CD4-positive, CD25-positive, alpha-beta regulatory T cell (primary cell): ENCODE measurements around the gene KDELR1. TPM values are rescaled to one million over a fixed set of nuclear protein-coding genes. Genes with fewer than 3 reads are reported as not detected.

Experiments used
- ATAC-seq, 2 donors: fragments of 150-1000 bp; cut with Tn5 transposase; one replicate each; pipeline ENCODE4 v1.10.0; 2021; ENCODE audit warnings: low read depth in 2 of 2, moderate number of reproducible peaks in 2 of 2, moderate library complexity in 1 of 2
- DNase-seq, 3 donors: peaks; one replicate each; pipeline versions ENCODE4 v3.0.0 to v3.0.0-alpha.2; 2012 to 2022; ENCODE audit warnings: mixed read lengths in 1 of 3
- H3K27ac ChIP-seq: one replicate; pipeline ENCODE4 v1.7.0; 2013; ENCODE audit warnings: mild to moderate bottlenecking, low read length; ENCODE audit not compliant: insufficient read depth, poor library complexity, severe bottlenecking
- H3K27me3 ChIP-seq: one replicate; pipeline ENCODE4 v1.7.0; 2013; ENCODE audit warnings: low read length; ENCODE audit not compliant: control insufficient read depth, insufficient read depth
- H3K36me3 ChIP-seq: one replicate; pipeline ENCODE4 v1.7.0; 2013; ENCODE audit warnings: mild to moderate bottlenecking, low read length, moderate library complexity; ENCODE audit not compliant: control insufficient read depth, insufficient read depth
- H3K4me1 ChIP-seq: 2 replicates; pipeline ENCODE4 v1.7.0; 2013; ENCODE audit warnings: mild to moderate bottlenecking, low read length; ENCODE audit not compliant: insufficient read depth, control insufficient read depth, poor library complexity, severe bottlenecking
- H3K4me3 ChIP-seq: one replicate; pipeline ENCODE4 v1.7.0; 2013; ENCODE audit warnings: low read depth, mild to moderate bottlenecking, low read length, moderate library complexity
- H3K9me3 ChIP-seq, 2 experiments: 1 replicate in 1 of 2; 2 replicates in 1 of 2; pipeline ENCODE4 v1.7.0; 2013; ENCODE audit warnings: low read length in 2 of 2, mild to moderate bottlenecking in 1 of 2, moderate library complexity in 1 of 2; ENCODE audit not compliant: control insufficient read depth in 2 of 2
- H3K27ac Mint-ChIP-seq, 3 donors: one replicate each; pipeline ENCODE4 v1.8.0; 2020 to 2022; ENCODE audit warnings: mild to moderate bottlenecking in 3 of 3, mixed read lengths in 3 of 3, moderate library complexity in 2 of 3
- H3K27me3 Mint-ChIP-seq: one replicate; pipeline ENCODE4 v1.8.0; 2022; ENCODE audit warnings: mild to moderate bottlenecking, mixed read lengths
- H3K36me3 Mint-ChIP-seq: one replicate; pipeline ENCODE4 v1.8.0; 2020; ENCODE audit warnings: mixed read lengths
- H3K4me1 Mint-ChIP-seq, 4 donors: one replicate each; pipeline ENCODE4 v1.8.0; 2020 to 2022; ENCODE audit warnings: mixed read lengths in 4 of 4, mild to moderate bottlenecking in 1 of 4
- H3K4me3 Mint-ChIP-seq, 4 donors: one replicate each; pipeline ENCODE4 v1.8.0; 2020 to 2022; ENCODE audit warnings: mild to moderate bottlenecking in 4 of 4, mixed read lengths in 4 of 4, moderate library complexity in 3 of 4
- H3K9me3 Mint-ChIP-seq, 7 donors: one replicate each; pipeline ENCODE4 v1.8.0; 2020 to 2022; ENCODE audit warnings: mixed read lengths in 7 of 7, mild to moderate bottlenecking in 3 of 7, moderate library complexity in 2 of 7
- polyA plus RNA-seq, 4 donors: library from polyadenylated mRNA; unstranded; fragments of 300-500 nt; fragmentation: Illumina TruSeq; gene quantifications; one replicate each; pipeline ENCODE4 v1.2.3, GENCODE V29; 2021
- total RNA-seq: library from RNA; stranded (reverse); gene quantifications from one replicate; pipeline ENCODE4 v1.2.3, GENCODE V29; 2022

The KDELR1 gene
- total and polyA plus RNA-seq, 5 donors from 2014 or later = 28.8 to 37.6 (median 29.9) TPM

GRCh38 chr19:48403606-48404005, 12.3 kb upstream of the KDELR1 start:
- no peaks in the 10 kb centered on the region for H3K36me3 Mint-ChIP-seq
- H3K27ac Mint-ChIP-seq = no peak overlapping the region
- no peak overlapping the region for H3K27ac ChIP-seq
- ATAC-seq (peak; percentile 55 to 56), DNase-seq (peak in 2 of 3 donors; percentile 43 to 71)
- H3K9me3 ChIP-seq = no peaks in the 10 kb centered on the region
- H3K27me3 Mint-ChIP-seq = peaks cover 42% of the 10 kb centered on the region
- H3K36me3 ChIP-seq = no peaks in the 10 kb centered on the region
- no peaks in the 10 kb centered on the region for H3K27me3 ChIP-seq
- no peak overlapping the region for H3K4me3 ChIP-seq
- H3K4me1 Mint-ChIP-seq = peaks cover 2 to 31% (median 14%) of the 10 kb centered on the region in 4 donors
- H3K4me3 Mint-ChIP-seq = peak overlapping the region in 2 of 4 donors; percentile 36 to 53
- H3K4me1 ChIP-seq = peaks cover 3% of the 10 kb centered on the region
- peaks cover 0 to 3% (median 0%) of the 10 kb centered on the region in 7 donors for H3K9me3 Mint-ChIP-seq

GRCh38 chr19:48401287-48401686, 9.9 kb upstream of the KDELR1 start:
- Mint-ChIP-seq H3K36me3 (no peaks in the 10 kb centered on the region), H3K9me3 (peaks cover 0 to 5% (median 0%) of the 10 kb centered on the region in 7 donors), H3K4me1 (peaks cover 12 to 36% (median 21%) of the 10 kb centered on the region in 4 donors), H3K4me3 (peak overlapping the region in 1 of 4 donors; percentile 56), H3K27me3 (peaks cover 36% of the 10 kb centered on the region), H3K27ac (peak overlapping the region in 2 of 3 donors; percentile 28 to 70)
- DNase-seq (no peak), ATAC-seq (no peak)
- Histone ChIP-seq H3K4me3 (no peak overlapping the region), H3K9me3 (no peaks in the 10 kb centered on the region), H3K27ac (no peak overlapping the region), H3K4me1 (peaks cover 16% of the 10 kb centered on the region), H3K36me3 (no peaks in the 10 kb centered on the region), H3K27me3 (no peaks in the 10 kb centered on the region)

- peaks cover 2% of the 10 kb centered on the region for H3K27me3 ChIP-seq
- peaks cover 24% of the 10 kb centered on the region for H3K4me1 ChIP-seq
- ATAC-seq (peak in 1 of 2 donors; percentile 10), DNase-seq (peak in 2 of 3 donors; percentile 34)
- Mint-ChIP-seq H3K36me3 (no peaks in the 10 kb centered on the region), H3K27ac (peak overlapping the region in 1 of 3 donors; percentile 49), H3K4me1 (peaks cover 12 to 43% (median 25%) of the 10 kb centered on the region in 4 donors), H3K4me3 (peak overlapping the region; percentile 43 to 72 (median 62)), H3K9me3 (peaks cover 0 to 5% (median 0%) of the 10 kb centered on the region in 7 donors), H3K27me3 (peaks cover 41% of the 10 kb centered on the region)
- no peaks in the 10 kb centered on the region for H3K9me3 ChIP-seq
- H3K4me3 ChIP-seq = no peak overlapping the region
- H3K27ac ChIP-seq = no peak overlapping the region
- H3K36me3 ChIP-seq = no peaks in the 10 kb centered on the region
These were observed 8.8 kb upstream of the KDELR1 start for GRCh38 chr19:48400018-48400742.

DNA sequence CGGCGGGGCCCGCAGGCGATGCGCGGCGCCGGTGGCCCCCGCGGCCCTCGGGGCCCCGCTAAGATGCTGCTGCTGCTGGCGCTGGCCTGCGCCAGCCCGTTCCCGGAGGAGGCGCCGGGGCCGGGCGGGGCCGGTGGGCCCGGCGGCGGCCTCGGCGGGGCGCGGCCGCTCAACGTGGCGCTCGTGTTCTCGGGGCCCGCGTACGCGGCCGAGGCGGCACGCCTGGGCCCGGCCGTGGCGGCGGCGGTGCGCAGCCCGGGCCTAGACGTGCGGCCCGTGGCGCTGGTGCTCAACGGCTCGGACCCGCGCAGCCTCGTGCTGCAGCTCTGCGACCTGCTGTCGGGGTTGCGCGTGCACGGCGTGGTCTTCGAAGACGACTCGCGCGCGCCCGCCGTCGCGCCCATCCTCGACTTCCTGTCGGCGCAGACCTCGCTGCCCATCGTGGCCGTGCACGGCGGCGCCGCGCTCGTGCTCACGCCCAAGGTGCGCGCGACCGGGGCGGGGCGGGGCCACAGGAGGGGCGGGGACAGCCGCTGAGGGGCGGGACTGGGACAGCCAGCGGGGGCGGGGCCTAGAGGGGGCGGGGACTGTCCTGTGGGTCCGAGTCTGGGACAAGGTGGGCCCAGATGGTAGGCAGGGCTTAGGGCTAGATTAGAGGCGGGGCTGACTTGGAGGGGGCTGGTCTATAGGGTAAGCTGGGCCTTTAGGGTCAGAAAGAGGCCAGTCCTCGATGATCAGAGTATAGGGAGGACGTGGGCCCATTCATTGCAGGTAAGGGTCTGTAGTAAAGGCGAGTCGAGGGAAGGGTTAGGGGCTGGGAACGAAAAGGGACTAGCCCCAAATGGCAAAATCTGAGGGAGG, 7.3 kb upstream of the KDELR1 start:
- Mint-ChIP-seq H3K36me3 (no peaks in the 10 kb centered on the region), H3K27ac (peak overlapping the region in 2 of 3 donors; percentile 10 to 88), H3K4me1 (peaks cover 12 to 48% (median 29%) of the 10 kb centered on the region in 4 donors), H3K27me3 (peaks cover 55% of the 10 kb centered on the region), H3K4me3 (peak overlapping the region; percentile 53 to 90 (median 72)), H3K9me3 (peaks cover 0 to 5% (median 0%) of the 10 kb centered on the region in 7 donors)
- Histone ChIP-seq H3K4me3 (no peak overlapping the region), H3K36me3 (no peaks in the 10 kb centered on the region), H3K27me3 (peaks cover 5% of the 10 kb centered on the region), H3K4me1 (peaks cover 40% of the 10 kb centered on the region), H3K27ac (no peak overlapping the region), H3K9me3 (no peaks in the 10 kb centered on the region)
- DNase-seq (peak; percentile 70 to 92 (median 85)), ATAC-seq (peak; percentile 73 to 79)

DNA sequence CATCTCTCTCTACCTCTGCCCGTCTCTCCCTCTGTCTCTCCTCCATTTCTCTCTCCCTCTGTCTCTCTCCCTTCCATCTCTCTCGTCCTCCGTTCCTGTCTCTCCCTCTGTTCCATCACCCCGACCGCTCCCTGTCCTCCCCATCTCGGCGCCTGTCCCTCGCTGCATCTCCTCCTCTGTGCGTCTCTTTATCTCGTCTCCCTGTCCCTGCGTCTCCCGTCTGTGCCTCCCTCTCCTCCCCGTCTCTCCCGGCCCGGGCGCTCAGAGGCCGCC, 6.7 kb upstream of the KDELR1 start:
- Mint-ChIP-seq H3K36me3 (no peaks in the 10 kb centered on the region), H3K27me3 (peaks cover 56% of the 10 kb centered on the region), H3K9me3 (peaks cover 0 to 5% (median 0%) of the 10 kb centered on the region in 7 donors), H3K4me3 (peak overlapping the region; percentile 78 to 93 (median 88)), H3K4me1 (peaks cover 12 to 45% (median 29%) of the 10 kb centered on the region in 4 donors), H3K27ac (peak overlapping the region; percentile 85 to 95 (median 94))
- ATAC-seq (no peak), DNase-seq (no peak)
- Histone ChIP-seq H3K4me1 (peaks cover 43% of the 10 kb centered on the region), H3K4me3 (peak overlapping the region; percentile 74), H3K27me3 (peaks cover 5% of the 10 kb centered on the region), H3K9me3 (no peaks in the 10 kb centered on the region), H3K27ac (no peak overlapping the region), H3K36me3 (no peaks in the 10 kb centered on the region)

- Mint-ChIP-seq H3K9me3 (peaks cover 0 to 5% (median 0%) of the 10 kb centered on the region in 7 donors), H3K36me3 (no peaks in the 10 kb centered on the region), H3K27ac (peak overlapping the region; percentile 85 to 95 (median 94)), H3K4me1 (peaks cover 12 to 50% (median 30%) of the 10 kb centered on the region in 4 donors), H3K27me3 (peaks cover 61% of the 10 kb centered on the region), H3K4me3 (peak overlapping the region; percentile 78 to 93 (median 88))
- no peak for DNase-seq
- Histone ChIP-seq H3K4me1 (peaks cover 43% of the 10 kb centered on the region), H3K27ac (no peak overlapping the region), H3K4me3 (peak overlapping the region; percentile 74), H3K9me3 (no peaks in the 10 kb centered on the region), H3K27me3 (peaks cover 5% of the 10 kb centered on the region), H3K36me3 (no peaks in the 10 kb centered on the region)
- ATAC-seq = no peak
These were observed 6.1 kb upstream of the KDELR1 start for GRCh38 chr19:48397263-48398101.

- Mint-ChIP-seq H3K9me3 (peaks cover 0 to 5% (median 0%) of the 10 kb centered on the region in 7 donors), H3K27ac (no peak overlapping the region), H3K4me3 (no peak overlapping the region), H3K4me1 (peaks cover 8 to 53% (median 28%) of the 10 kb centered on the region in 4 donors), H3K27me3 (peaks cover 57% of the 10 kb centered on the region), H3K36me3 (no peaks in the 10 kb centered on the region)
- Histone ChIP-seq H3K9me3 (no peaks in the 10 kb centered on the region), H3K4me3 (no peak overlapping the region), H3K4me1 (peaks cover 46% of the 10 kb centered on the region), H3K27me3 (peaks cover 5% of the 10 kb centered on the region), H3K27ac (no peak overlapping the region), H3K36me3 (no peaks in the 10 kb centered on the region)
- DNase-seq (no peak), ATAC-seq (no peak)
These were observed 5.4 kb upstream of the KDELR1 start for GRCh38 chr19:48396824-48397176.
